Erythroblast (primary cell): ENCODE results near the gene NRBF2.
"Not testable (repeated sequence)": the region's sequence is repeated elsewhere in the genome, so short reads cannot be mapped to it uniquely, and the experiment has no call there.

Source experiments
- DNase-seq, 2 experiments: peaks; one replicate each; lab custom pipeline; 2025; lab: John Stamatoyannopoulos, UW
- GATA1 ChIP-seq: IDR thresholded peaks from 2 replicates; pipeline ENCODE4 v1.6.1; 2011; ENCODE audit warnings: low read depth, mild to moderate bottlenecking, control low read depth, low read length, moderate library complexity
- POLR2A ChIP-seq: IDR thresholded peaks from 2 replicates; pipeline ENCODE4 v1.6.1; 2011; ENCODE audit warnings: mild to moderate bottlenecking, low read length

NRBF2 gene

GRCh38 chr10:63133821-63134557 lies 861 bp downstream of the NRBF2 start:
- DNase-seq = peak in 1 of 2 experiments; percentile 54

DNA sequence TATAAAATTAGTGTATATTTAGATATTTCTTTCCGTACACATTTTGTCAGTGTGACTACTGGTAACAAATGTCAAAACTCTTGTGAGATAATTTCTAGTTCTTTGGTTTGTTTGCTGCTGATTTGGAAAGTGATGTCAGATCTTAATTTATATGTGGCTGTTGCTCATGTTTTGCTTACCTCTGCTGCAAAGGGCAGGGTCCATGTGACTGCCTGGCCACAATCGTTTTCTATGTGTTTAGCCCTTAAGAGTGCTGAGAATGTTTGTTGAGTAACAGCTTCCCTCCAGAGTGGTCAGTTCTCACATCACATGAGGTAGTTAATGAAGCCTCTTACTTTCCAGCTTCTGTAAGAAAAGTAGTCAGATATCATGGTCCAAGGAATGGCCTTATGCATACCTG lies 4.2 kb downstream of the NRBF2 start:
- no peak for TF ChIP-seq GATA1
- no peak for TF ChIP-seq POLR2A
- DNase-seq = no peak

More at GRCh38 chr10:63133821-63134557, 861 bp downstream of the NRBF2 start:
- TF ChIP-seq POLR2A = no peak
- no peak for TF ChIP-seq GATA1

DNA sequence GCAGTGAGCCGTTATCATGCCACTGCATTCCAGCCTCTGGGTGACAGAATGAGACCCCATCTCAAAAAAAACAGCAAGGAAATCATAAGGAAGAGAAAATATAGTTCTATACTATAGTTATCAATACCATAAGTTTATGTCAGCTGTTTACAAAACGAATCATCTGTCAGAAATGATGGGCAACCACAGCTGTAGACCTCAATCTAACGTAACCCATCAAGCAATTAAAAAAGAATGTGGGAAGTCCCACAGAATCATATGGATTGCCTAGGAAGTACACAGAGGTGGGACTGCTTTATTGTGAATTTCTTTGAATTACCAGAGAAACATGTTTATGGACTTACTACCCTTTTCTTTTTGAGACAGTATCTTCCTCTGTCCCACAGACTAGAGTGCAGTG lies 6.9 kb downstream of the NRBF2 start:
- no peak for DNase-seq

GRCh38 chr10:63142136-63142535 lies 9.0 kb downstream of the NRBF2 start:
- TF ChIP-seq POLR2A = no peak
- TF ChIP-seq GATA1 = no peak
- no peak for DNase-seq

More for the DNA sequence above, 6.9 kb downstream of the NRBF2 start:
- TF ChIP-seq GATA1 (no peak), POLR2A (no peak)

GRCh38 chr10:63143987-63144386 lies 10.9 kb downstream of the NRBF2 start:
- TF ChIP-seq POLR2A (no peak), GATA1 (no peak)
- no peak for DNase-seq

DNA sequence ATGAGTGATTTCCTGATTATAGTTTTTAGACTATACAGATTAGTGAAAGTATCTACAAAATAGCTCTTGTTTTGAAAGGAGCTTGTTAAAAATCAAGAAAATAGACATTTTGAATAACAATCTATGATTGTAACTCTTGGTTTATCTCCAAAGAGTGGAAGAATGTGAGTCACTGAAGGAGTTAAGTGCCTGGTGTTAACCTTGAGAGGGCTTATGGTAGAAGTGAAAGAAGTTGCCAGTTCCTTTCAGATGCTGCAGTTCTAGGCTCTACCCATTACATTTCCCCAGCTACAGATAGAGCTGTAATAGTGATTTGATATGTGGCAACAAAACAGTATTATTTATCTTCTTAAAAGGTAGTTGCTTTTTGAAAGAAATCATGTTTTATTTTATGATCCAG lies 12.7 kb downstream of the NRBF2 start:
- TF ChIP-seq POLR2A (no peak), GATA1 (no peak)
- DNase-seq = no peak

- TF ChIP-seq GATA1 = no peak
- no peak for TF ChIP-seq POLR2A
- no peak for DNase-seq
These were observed 13.4 kb downstream of the NRBF2 start for GRCh38 chr10:63146503-63146902.

DNA sequence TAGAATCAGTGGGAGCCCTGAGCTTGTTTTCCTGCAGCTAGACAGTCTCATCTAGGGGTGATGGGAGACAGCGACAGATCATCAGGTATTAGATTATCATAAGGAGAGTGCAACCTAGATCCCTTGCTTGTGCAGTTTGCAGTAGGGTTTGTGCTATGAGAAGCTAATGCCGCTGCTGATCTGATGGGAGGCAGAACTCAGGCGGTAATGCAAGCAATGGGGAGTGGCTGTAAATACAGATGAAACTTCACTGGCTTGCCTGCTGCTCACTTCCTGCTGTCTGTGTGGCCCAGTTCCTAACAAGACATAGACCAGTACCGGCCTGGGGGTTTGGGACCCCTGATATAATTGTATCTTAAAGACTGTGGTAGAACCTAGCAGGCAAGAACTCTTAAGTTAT lies 17.6 kb downstream of the NRBF2 start:
- no peak for DNase-seq
- TF ChIP-seq POLR2A = no peak
- TF ChIP-seq GATA1 = no peak

- DNase-seq = not testable (repeated sequence)
These were observed 20.9 kb downstream of the NRBF2 start for GRCh38 chr10:63153868-63154545.

GRCh38 chr10:63154546-63155387 lies 21.6 kb downstream of the NRBF2 start:
- no peak for DNase-seq
- TF ChIP-seq POLR2A = no peak

DNA sequence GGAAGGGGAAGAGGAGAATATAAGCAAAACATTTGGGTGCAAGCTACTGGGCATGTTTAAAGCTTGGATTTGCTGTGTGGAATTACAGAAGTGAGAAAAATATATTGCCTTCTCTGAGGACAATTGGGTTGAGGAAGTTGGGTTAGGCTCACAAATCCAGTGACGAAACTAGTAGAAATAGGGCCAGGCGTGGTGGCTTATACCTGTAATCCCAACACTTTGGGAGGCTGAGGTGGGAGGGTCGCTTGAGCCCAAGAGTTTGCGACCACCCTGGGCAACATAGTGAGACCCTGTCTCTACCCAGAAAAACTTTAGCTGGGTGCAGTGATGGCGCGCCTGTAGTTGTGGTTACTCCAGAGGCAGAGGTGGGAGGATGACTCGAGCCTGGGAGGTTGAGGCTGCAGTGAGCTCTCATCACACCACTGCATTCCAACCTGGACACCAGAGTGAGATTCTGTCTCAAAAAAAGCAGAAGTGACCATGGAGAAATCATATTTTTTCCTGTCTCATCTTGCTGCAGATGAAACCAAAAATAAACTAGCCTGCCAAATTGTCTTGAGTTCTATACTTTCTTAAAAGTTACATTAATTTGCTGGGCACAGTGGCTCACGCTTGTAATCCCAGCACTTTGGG lies 22.4 kb downstream of the NRBF2 start:
- TF ChIP-seq POLR2A (no peak), GATA1 (no peak)
- no peak for DNase-seq

DNA sequence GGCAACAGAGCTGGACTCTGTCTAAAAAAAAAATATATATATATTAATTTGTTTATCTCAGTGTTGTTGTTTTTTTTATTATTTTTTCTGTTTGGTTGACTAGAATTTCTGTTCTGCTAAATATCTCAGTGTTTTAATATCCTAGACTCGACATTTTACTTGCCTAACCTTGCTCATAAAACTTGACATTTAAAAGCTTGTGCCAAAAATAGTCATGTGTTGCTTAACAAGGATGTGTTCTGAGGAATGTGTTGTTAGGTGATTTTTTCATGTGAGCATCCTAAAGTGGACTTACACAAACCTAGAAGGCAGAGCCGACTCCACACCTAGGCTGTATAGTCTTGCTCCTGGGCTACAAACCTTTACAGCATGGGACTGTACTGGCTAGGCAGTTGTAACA lies 23.1 kb downstream of the NRBF2 start:
- TF ChIP-seq GATA1 = no peak
- TF ChIP-seq POLR2A = no peak

GRCh38 chr10:63157845-63158624 lies 24.9 kb downstream of the NRBF2 start:
- TF ChIP-seq GATA1 = no peak
- TF ChIP-seq POLR2A = no peak
- DNase-seq = peak; percentile 86 to 91

More for the DNA sequence above, 23.1 kb downstream of the NRBF2 start:
- DNase-seq = no peak
